Endothelial cell of umbilical vein (primary cell): ENCODE data around the gene SYT2.

Experiments used
- CTCF ChIP-seq, 2 donors: IDR thresholded peaks; 1 replicate in 1 of 2; 2 replicates in 1 of 2; pipeline ENCODE4 v1.5.1; 2011; ENCODE audit warnings: low read length in 2 of 2, mild to moderate bottlenecking in 2 of 2, moderate library complexity in 2 of 2, control low read depth in 1 of 2, inconsistent platforms in 1 of 2, low read depth in 1 of 2; ENCODE audit not compliant: insufficient read depth in 1 of 2; ENCODE audit errors: extremely low read depth in 1 of 2
- EZH2 ChIP-seq: IDR thresholded peaks from 2 replicates; pipeline ENCODE4 v1.6.1; 2012; ENCODE audit warnings: borderline replicate concordance, low read depth, mild to moderate bottlenecking, moderate library complexity, low read length, inconsistent platforms; ENCODE audit not compliant: severe bottlenecking
- POLR2A ChIP-seq: IDR thresholded peaks from 2 replicates; pipeline ENCODE4 v1.6.1; 2012; ENCODE audit warnings: low read depth, mild to moderate bottlenecking, control low read depth, low read length
- POLR2AphosphoS5 ChIP-seq: IDR thresholded peaks from 2 replicates; pipeline ENCODE4 v1.6.1; 2012; ENCODE audit warnings: low read depth, mild to moderate bottlenecking, control low read depth, low read length, moderate library complexity; ENCODE audit not compliant: insufficient read depth

GRCh38 chr1:202680586-202681352, 29.5 kb downstream of the SYT2 start:
- TF ChIP-seq CTCF (IDR thresholded peaks at IDR 0.05; ENCODE audit: extremely low read depth in 1 of 2, insufficient read depth in 1 of 2, low read depth in 1 of 2, low read length in 2 of 2) = no peak
- no peak for TF ChIP-seq EZH2
- TF ChIP-seq POLR2AphosphoS5 = no peak
- TF ChIP-seq POLR2A = no peak
